K562 (cell line): Measurements from ENCODE around the gene NFATC4. TPM values are rescaled to one million over a fixed set of nuclear protein-coding genes. Genes with fewer than 3 reads are reported as not detected.

Source experiments
- ATAC-seq: fragments of 200-7000 bp; cut with Tn5 transposase; 3 replicates; pipeline ENCODE4 v1.9.1; 2020; ENCODE audit warnings: moderate library complexity
- BruUV-seq: library from RNA; stranded (reverse); fragments of 400-500 nt; replicated peaks from 2 replicates; lab custom pipeline; 2021; lab: Mats Ljungman, UMichigan
- CTCF ChIA-PET: fragments of 300-600 bp; formaldehyde crosslinking; extraction: SDS; loops from one replicate; lab custom pipeline; 2021; ENCODE audit warnings: low intra/inter-chr PET ratio; lab: Yijun Ruan, JAX
- POLR2A ChIA-PET: fragments of 300-600, 350-650 bp; sonication (Branson Sonifier 250); formaldehyde crosslinking; extraction: SDS; loops from one replicate; lab custom pipeline; 2021; ENCODE audit warnings: antibody characterized with exemption, inconsistent platforms; lab: Yijun Ruan, JAX
- DNase-seq, 4 experiments: peaks; one replicate each; pipeline versions ENCODE4 v3.0.0 to v3.0.0-alpha.2; 2011 to 2018; ENCODE audit warnings: low spot score in 3 of 4, mixed read lengths in 3 of 4; ENCODE audit errors: extremely low read depth in 1 of 4
- FAIRE-seq: peaks from 2 replicates; lab custom pipeline; 2011; peaks lifted over from hg19 to GRCh38; lab: Jason Lieb, UNC
- H2AFZ ChIP-seq: 2 replicates; pipeline ENCODE4 v1.6.0; 2011; ENCODE audit warnings: low read depth, low read length, control low read depth, inconsistent platforms
- H3K27ac ChIP-seq: fragments of 200-600 bp; 3 replicates; pipeline ENCODE4 v1.8.0; 2011; ENCODE audit warnings: low read depth, mild to moderate bottlenecking, control low read depth, inconsistent platforms, low read length, moderate library complexity, mixed read lengths; ENCODE audit errors: extremely low read depth
- H3K27me3 ChIP-seq, 2 experiments: fragments of 300-600 bp in 1 of 2; 2 replicates in 1 of 2; 3 replicates in 1 of 2; pipeline versions ENCODE4 v1.6.0 to v1.8.0; 2011; ENCODE audit warnings: inconsistent platforms in 2 of 2, low read length in 2 of 2, mild to moderate bottlenecking in 1 of 2, mixed read lengths in 1 of 2, moderate library complexity in 1 of 2; ENCODE audit not compliant: control insufficient read depth in 2 of 2, insufficient read depth in 2 of 2
- H3K36me3 ChIP-seq: fragments of 300-600 bp; 3 replicates; pipeline ENCODE4 v1.8.0; 2011; ENCODE audit warnings: mild to moderate bottlenecking, low read length, inconsistent platforms; ENCODE audit not compliant: control insufficient read depth, insufficient read depth
- H3K4me1 ChIP-seq, 2 experiments: fragments of 200-600 bp in 1 of 2; replicated peaks in 1 of 2; 2 replicates in 1 of 2; 3 replicates in 1 of 2; pipeline versions ENCODE4 v1.5.1 to v1.8.0; 2011; ENCODE audit warnings: inconsistent platforms in 2 of 2, low read length in 2 of 2, mild to moderate bottlenecking in 1 of 2, mixed read lengths in 1 of 2, moderate library complexity in 1 of 2; ENCODE audit not compliant: control insufficient read depth in 2 of 2, insufficient read depth in 2 of 2
- H3K4me2 ChIP-seq: 2 replicates; pipeline ENCODE4 v1.6.1; 2011; ENCODE audit warnings: low read length, control low read depth, inconsistent platforms, mixed read lengths; ENCODE audit not compliant: insufficient read depth
- H3K4me3 ChIP-seq: fragments of 200-600 bp; sonication (generic), shearing (Covaris generic); 2 replicates; pipeline ENCODE4 v1.5.1; 2016; ENCODE audit warnings: control low read depth, inconsistent platforms
- H3K79me2 ChIP-seq: fragments of 200-600 bp; 3 replicates; pipeline ENCODE4 v1.8.0; 2011; ENCODE audit warnings: low read length, inconsistent platforms; ENCODE audit not compliant: control insufficient read depth, insufficient read depth
- H3K9ac ChIP-seq, 2 experiments: 2 replicates each; pipeline versions ENCODE4 v1.6.0 to v1.6.1; 2011; ENCODE audit warnings: low read depth in 2 of 2, low read length in 2 of 2, control low read depth in 1 of 2, inconsistent platforms in 1 of 2, mild to moderate bottlenecking in 1 of 2, mixed read lengths in 1 of 2; ENCODE audit not compliant: insufficient read depth in 1 of 2
- H3K9me1 ChIP-seq: one replicate; pipeline ENCODE4 v1.6.0; 2011; ENCODE audit warnings: inconsistent platforms, mild to moderate bottlenecking, low read length, moderate library complexity; ENCODE audit not compliant: control insufficient read depth, insufficient read depth
- H3K9me3 ChIP-seq: replicated peaks from 2 replicates; pipeline ENCODE4 v1.5.1; 2011; ENCODE audit warnings: low read depth, low read length, inconsistent platforms; ENCODE audit not compliant: control insufficient read depth, insufficient read depth
- H4K20me1 ChIP-seq: replicated peaks from 2 replicates; pipeline ENCODE4 v1.6.1; 2011; ENCODE audit warnings: low read length, inconsistent platforms, mixed read lengths; ENCODE audit not compliant: control insufficient read depth, insufficient read depth
- CBFA2T2 ChIP-seq: fragments of 450-650 bp; conservative IDR thresholded peaks from 2 replicates; pipeline ENCODE4 v1.6.1; 2017; ENCODE audit warnings: mild to moderate bottlenecking
- DDX20 ChIP-seq: fragments of 450-650 bp; IDR thresholded peaks from 2 replicates; pipeline ENCODE4 v1.6.1; 2016; ENCODE audit warnings: missing genetic modification characterization, low read depth, mild to moderate bottlenecking, missing compliant biosample characterization, moderate library complexity
- HNRNPUL1 ChIP-seq: fragments of 200-400 bp; formaldehyde crosslinking; IDR thresholded peaks from 2 replicates; pipeline ENCODE4 v1.6.1; 2017; ENCODE audit warnings: low read length
- MXI1 ChIP-seq: IDR thresholded peaks from 2 replicates; pipeline ENCODE4 v1.6.1; 2011; ENCODE audit warnings: low read depth, mild to moderate bottlenecking, improper control_type of control experiment, low read length
- MYNN ChIP-seq, 2 experiments: sonication (generic); formaldehyde crosslinking in 1 of 2; IDR thresholded peaks; 2 replicates each; pipeline versions ENCODE4 v1.5.0 to v1.6.1; 2016 to 2020; ENCODE audit warnings: antibody characterized with exemption in 1 of 2, missing genetic modification reagents in 1 of 2
- NFE2L1 ChIP-seq: fragments of 450-650 bp; IDR thresholded peaks from 2 replicates; pipeline ENCODE4 v1.6.1; 2016; ENCODE audit warnings: missing genetic modification characterization, low read depth, mild to moderate bottlenecking, missing compliant biosample characterization, moderate library complexity, borderline replicate concordance
- PHB ChIP-seq: fragments of 250-450 bp; sonication (Bioruptor Pico); IDR thresholded peaks from 2 replicates; pipeline ENCODE4 v1.5.0; 2021
- TCFL5 ChIP-seq: fragments of 250-450 bp; sonication (Bioruptor Pico); conservative IDR thresholded peaks from 2 replicates; pipeline ENCODE4 v1.6.1; 2021; ENCODE audit warnings: mild to moderate bottlenecking, moderate library complexity, matching md5 sums
- USF2 ChIP-seq: sonication (generic); formaldehyde crosslinking; IDR thresholded peaks from 2 replicates; pipeline ENCODE4 v1.5.0; 2020; ENCODE audit warnings: missing genetic modification reagents
- ZNF121 ChIP-seq: sonication (generic); formaldehyde crosslinking; conservative IDR thresholded peaks from 2 replicates; pipeline ENCODE4 v1.8.0; 2022; ENCODE audit warnings: missing genetic modification reagents
- ZNF232 ChIP-seq: sonication (generic); formaldehyde crosslinking; IDR thresholded peaks from 2 replicates; pipeline ENCODE4 v1.8.0; 2022; ENCODE audit warnings: mild to moderate bottlenecking, missing genetic modification reagents
- ZNF764 ChIP-seq: fragments of 250-450 bp; sonication (Bioruptor Pico); IDR thresholded peaks from 2 replicates; pipeline ENCODE4 v1.4.0; 2020; ENCODE audit warnings: low read depth, mild to moderate bottlenecking, moderate library complexity
- WGBS: fragments of 100-300 bp; shearing (Covaris generic); methylation state at CpG from one replicate; pipeline ENCODE4 v1.1.6; 2016; ENCODE audit warnings: low coverage, mixed read lengths; ENCODE audit not compliant: insufficient coverage; ENCODE audit errors: missing lambda C conversion rate; 5-methylcytosine and 5-hydroxymethylcytosine counted together
- in situ Hi-C: fragments of 300-500 bp; cut with MboI; formaldehyde crosslinking; loops from 4 replicates; pipeline ENCODE4 v1.15.0; 2018; ENCODE audit warnings: inconsistent platforms, mixed read lengths
- intact Hi-C: fragments of 100-400 bp; cut with micrococcal nuclease; formaldehyde crosslinking; loops from 2 replicates; pipeline ENCODE4 v1.14.2; 2022
- polyA plus RNA-seq, 8 experiments: library from polyadenylated mRNA; depleted of rRNA in 4 of 8; stranded (reverse) in 5 of 8; unstranded in 3 of 8; fragments of >200 nt; fragmentation: Nextera tagmentation in 2 of 8; fragmentation: Illumina TruSeq in 1 of 8; extraction: Ambion mirVana in 2 of 8; extraction: Trizol in 1 of 8; gene quantifications; 2 replicates each; pipeline versions ENCODE4 v1.2.1 to v1.2.3, GENCODE V29; 2011 to 2014; ENCODE audit warnings: inconsistent platforms in 1 of 8, missing spikeins in 1 of 8
- total RNA-seq, 7 experiments: library from RNA; depleted of rRNA in 6 of 7; stranded (reverse); fragments of >200 nt in 6 of 7; fragmentation: Illumina TruSeq in 2 of 7; extraction: Trizol in 2 of 7; gene quantifications; 2 replicates each; pipeline versions ENCODE4 v1.2.1 to v1.2.3, GENCODE V29; 2011 to 2021; ENCODE audit warnings: low replicate concordance in 1 of 7
- TF ChIP-seq, protein P1 (sequence below): fragments of 450-650 bp; formaldehyde crosslinking; IDR thresholded peaks from 2 replicates; pipeline ENCODE4 v1.4.0; 2020; ENCODE audit warnings: mild to moderate bottlenecking, moderate library complexity
- TF ChIP-seq, protein P2 (sequence below): IDR thresholded peaks from 2 replicates; pipeline ENCODE4 v1.6.1; 2011; ENCODE audit warnings: borderline replicate concordance, low read depth, mild to moderate bottlenecking, moderate library complexity, low read length; ENCODE audit not compliant: insufficient read depth, poor library complexity, severe bottlenecking

Gene NFATC4
- total and polyA plus RNA-seq, 9 of the 15 experiments (the other 6 are each of a cell fraction or from before 2014, with no cell fraction given) = 0.25 to 3.8 (median 0.78) TPM; not detected in 1

GRCh38 chr14:24332268-24332993, 35.6 kb upstream of the NFATC4 start:
- Histone ChIP-seq H3K27ac (no peak overlapping the region), H3K79me2 (no peaks in the 10 kb centered on the region), H3K27me3 (peaks cover 0 to 8% of the 10 kb centered on the region in 2 experiments; a peak in 1 of 5 replicates), H3K4me3 (peak overlapping the region; percentile 21), H3K36me3 (no peaks in the 10 kb centered on the region), H4K20me1 (no peaks in the 10 kb centered on the region), H2AFZ (peak overlapping the region; percentile 93), H3K4me1 (peaks cover 5 to 36% of the 10 kb centered on the region in 2 experiments; a peak in 4 of 5 replicates), H3K4me2 (peak overlapping the region; percentile 78), H3K9ac (peak overlapping the region in 1 of 2 experiments; percentile 85; a peak in 2 of 4 replicates), H3K9me1 (no peaks in the 10 kb centered on the region), H3K9me3 (no peaks in the 10 kb centered on the region)
- CTCF ChIA-PET = interaction anchor here (0.7 to 3.1 kb wide), 2 partner anchors 104 to 107 kb away, joined by 3 to 35 read pairs; no protein-coding TSS in a partner anchor
- intact Hi-C loops = loop anchor here (1.0 to 5.0 kb wide), 2 partner anchors 35 to 80 kb away; partner anchors contain the start of gene NFATC4
- 8% methylated on average over 17 of the region's 56 CpGs for WGBS
- peak; percentile 76 to 81 (median 78) for DNase-seq
- peak; percentile 94 for FAIRE-seq
- POLR2A ChIA-PET = interaction anchor here (0.6 to 2.5 kb wide), 4 partner anchors 24 to 104 kb away, joined by 3 to 25 read pairs (median 12); partner anchors contain the start of genes CBLN3, CIDEB and KHNYN
- peak; percentile 83 for ATAC-seq
- BruUV-seq = no TSS peak
- in situ Hi-C loops = loop anchor here (5.0 to 25.0 kb wide), 2 partner anchors 100 to 355 kb away; no protein-coding TSS in a partner anchor
- TF ChIP-seq PHB (CRISPR knock-in tag) (no peak), TCFL5 (CRISPR knock-in tag) (no peak), ZNF121 (CRISPR knock-in tag) (0 out of 2 replicates have a peak, but pooled peaks have one; percentile 11), ZNF232 (no peak), CBFA2T2 (no peak), USF2 (CRISPR knock-in tag) (no peak), NFE2L1 (no peak), MXI1 (no peak), DDX20 (tag) (no peak), HNRNPUL1 (no peak), ZNF764 (no peak), MYNN (IDR thresholded peaks at IDR 0.05) (no peak), MYNN (CRISPR knock-in tag; IDR thresholded peaks at IDR 0.05) (no peak)
- TF ChIP-seq, protein P1, sequence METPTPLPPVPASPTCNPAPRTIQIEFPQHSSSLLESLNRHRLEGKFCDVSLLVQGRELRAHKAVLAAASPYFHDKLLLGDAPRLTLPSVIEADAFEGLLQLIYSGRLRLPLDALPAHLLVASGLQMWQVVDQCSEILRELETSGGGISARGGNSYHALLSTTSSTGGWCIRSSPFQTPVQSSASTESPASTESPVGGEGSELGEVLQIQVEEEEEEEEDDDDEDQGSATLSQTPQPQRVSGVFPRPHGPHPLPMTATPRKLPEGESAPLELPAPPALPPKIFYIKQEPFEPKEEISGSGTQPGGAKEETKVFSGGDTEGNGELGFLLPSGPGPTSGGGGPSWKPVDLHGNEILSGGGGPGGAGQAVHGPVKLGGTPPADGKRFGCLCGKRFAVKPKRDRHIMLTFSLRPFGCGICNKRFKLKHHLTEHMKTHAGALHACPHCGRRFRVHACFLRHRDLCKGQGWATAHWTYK (CRISPR knock-in tag) = no peak
- TF ChIP-seq, protein P2, sequence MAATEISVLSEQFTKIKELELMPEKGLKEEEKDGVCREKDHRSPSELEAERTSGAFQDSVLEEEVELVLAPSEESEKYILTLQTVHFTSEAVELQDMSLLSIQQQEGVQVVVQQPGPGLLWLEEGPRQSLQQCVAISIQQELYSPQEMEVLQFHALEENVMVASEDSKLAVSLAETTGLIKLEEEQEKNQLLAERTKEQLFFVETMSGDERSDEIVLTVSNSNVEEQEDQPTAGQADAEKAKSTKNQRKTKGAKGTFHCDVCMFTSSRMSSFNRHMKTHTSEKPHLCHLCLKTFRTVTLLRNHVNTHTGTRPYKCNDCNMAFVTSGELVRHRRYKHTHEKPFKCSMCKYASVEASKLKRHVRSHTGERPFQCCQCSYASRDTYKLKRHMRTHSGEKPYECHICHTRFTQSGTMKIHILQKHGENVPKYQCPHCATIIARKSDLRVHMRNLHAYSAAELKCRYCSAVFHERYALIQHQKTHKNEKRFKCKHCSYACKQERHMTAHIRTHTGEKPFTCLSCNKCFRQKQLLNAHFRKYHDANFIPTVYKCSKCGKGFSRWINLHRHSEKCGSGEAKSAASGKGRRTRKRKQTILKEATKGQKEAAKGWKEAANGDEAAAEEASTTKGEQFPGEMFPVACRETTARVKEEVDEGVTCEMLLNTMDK = no peak
